BLaER1 treated with 17β-estradiol and CSF1 and Interleukin-3, amounts not matched to agents 10 nM and 100 nM (cell line): ENCODE measurements around the gene TEX55.
A peak's percentile ranks its signal among the peaks of the same experiment; 100 is the strongest.

Experiments used
- H3K27ac ChIP-seq, 11 experiments: shearing (Covaris generic); formaldehyde crosslinking; 2 replicates each; pipeline ENCODE4 v1.8.1; 2022
- H3K27me3 ChIP-seq, 11 experiments: shearing (Covaris generic); formaldehyde crosslinking; 2 replicates each; pipeline ENCODE4 v1.8.1; 2022
- H3K36me3 ChIP-seq, 11 experiments: shearing (Covaris generic); formaldehyde crosslinking; 2 replicates each; pipeline ENCODE4 v1.8.1; 2022
- H3K4me1 ChIP-seq, 10 experiments: shearing (Covaris generic); formaldehyde crosslinking; 2 replicates each; pipeline ENCODE4 v1.8.1; 2022
- H3K4me2 ChIP-seq, 11 experiments: shearing (Covaris generic); formaldehyde crosslinking; 2 replicates each; pipeline ENCODE4 v1.8.1; 2022
- H3K4me3 ChIP-seq, 10 experiments: shearing (Covaris generic); formaldehyde crosslinking; 2 replicates each; pipeline ENCODE4 v1.8.1; 2022
- H3K9ac ChIP-seq, 11 experiments: shearing (Covaris generic); formaldehyde crosslinking; 2 replicates each; pipeline ENCODE4 v1.8.1; 2022
- H3K9me3 ChIP-seq, 11 experiments: shearing (Covaris generic); formaldehyde crosslinking; replicated peaks in 1 of 11; 2 replicates each; pipeline ENCODE4 v1.8.1; 2022
- H4K20me1 ChIP-seq, 11 experiments: shearing (Covaris generic); formaldehyde crosslinking; 2 replicates each; pipeline ENCODE4 v1.8.1; 2022
- Cebpa-rat ChIP-seq, 11 experiments: shearing (Covaris generic); IDR thresholded peaks; 2 replicates each; pipeline ENCODE4 v1.8.1; 2022

TEX55 gene

DNA sequence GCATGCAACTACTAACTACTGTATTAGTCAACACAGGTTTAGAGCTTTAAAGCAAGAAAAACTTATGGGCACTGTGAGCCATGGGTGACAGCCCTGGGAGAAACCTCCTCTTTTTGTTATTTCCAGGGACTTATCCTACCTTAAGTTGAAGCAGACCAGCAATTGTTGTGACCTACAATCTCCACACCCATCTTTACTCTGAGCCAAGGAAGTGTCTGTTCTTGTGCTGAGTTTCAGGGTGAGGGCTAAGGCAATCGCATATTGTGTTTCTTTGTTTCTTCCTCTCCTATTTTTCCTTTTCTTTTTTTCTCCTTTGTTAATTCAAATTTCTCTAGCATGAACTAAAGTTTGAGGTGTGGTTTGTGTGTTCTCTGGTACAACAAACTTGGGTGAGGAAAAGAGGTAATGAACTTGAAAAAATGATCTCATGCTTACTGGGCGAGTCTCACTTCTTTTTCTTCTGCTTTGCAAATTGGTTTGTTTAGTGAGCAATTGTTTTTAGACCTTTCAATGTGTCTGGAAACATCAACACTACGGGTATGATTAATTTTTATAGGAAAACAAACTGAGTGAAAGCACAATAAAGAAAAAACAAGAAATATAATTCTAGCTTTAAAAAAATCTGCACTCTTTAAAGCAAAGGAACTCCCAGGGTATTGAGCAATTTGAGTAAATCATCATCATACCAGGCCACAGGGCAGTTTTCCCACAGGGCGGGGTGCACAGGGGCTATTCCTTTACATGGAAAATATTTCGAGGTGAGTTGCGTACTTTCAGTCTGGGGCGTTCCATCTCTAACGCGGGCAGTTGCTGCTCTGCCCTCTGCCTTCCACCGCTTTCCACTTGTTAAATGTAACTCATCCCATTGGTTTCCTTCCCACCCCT is 30.1 kb downstream of the TEX55 start:
- H3K4me2 ChIP-seq: 0 out of 22 replicates have a peak overlapping the region, but pooled peaks of 1 of the 11 experiments have one; percentile 16

GRCh38 chr3:119176778-119177177 is 30.8 kb downstream of the TEX55 start:
- Histone ChIP-seq H3K9me3 (no peaks in the 10 kb centered on the region), H3K27ac (no peak overlapping the region)

More for the DNA sequence above, 30.1 kb downstream of the TEX55 start:
- Histone ChIP-seq H4K20me1 (no peaks in the 10 kb centered on the region), H3K36me3 (no peaks in the 10 kb centered on the region), H3K9ac (no peak overlapping the region), H3K4me1 (peaks cover 0 to 12% (median 0%) of the 10 kb centered on the region in 10 experiments; a peak in 2 of 20 replicates), H3K4me3 (no peak overlapping the region), H3K9me3 (no peaks in the 10 kb centered on the region), H3K27ac (no peak overlapping the region), H3K27me3 (no peaks in the 10 kb centered on the region)
- TF ChIP-seq Cebpa-rat (IDR thresholded peaks at IDR 0.05): no peak

DNA sequence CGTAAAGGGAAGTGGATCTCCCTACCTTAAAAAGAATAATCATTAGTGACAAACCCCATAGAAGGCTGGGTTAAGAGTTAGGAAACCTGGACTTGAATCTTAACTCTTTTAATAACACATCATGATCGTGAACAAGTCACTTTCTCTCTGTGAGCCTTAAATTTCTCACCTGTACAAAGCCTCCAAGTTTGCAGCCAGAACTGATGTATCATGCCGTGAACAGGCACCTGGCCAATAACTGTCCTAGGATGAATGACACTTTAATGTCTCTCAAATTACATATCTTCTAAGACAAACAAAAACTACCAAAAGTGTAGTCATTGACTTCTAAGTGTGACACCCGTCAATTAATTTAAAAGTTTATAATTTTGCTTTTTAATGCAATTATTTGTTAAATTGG is 31.4 kb downstream of the TEX55 start:
- no peaks in the 10 kb centered on the region for H3K27me3 ChIP-seq
- H3K4me3 ChIP-seq: no peak overlapping the region
- no peaks in the 10 kb centered on the region for H4K20me1 ChIP-seq
- no peaks in the 10 kb centered on the region for H3K9me3 ChIP-seq
- H3K27ac ChIP-seq: no peak overlapping the region
- peaks cover 0 to 12% (median 0%) of the 10 kb centered on the region in 10 experiments; a peak in 2 of 20 replicates for H3K4me1 ChIP-seq
- H3K9ac ChIP-seq: no peak overlapping the region
- no peak for TF ChIP-seq Cebpa-rat (IDR thresholded peaks at IDR 0.05)
- H3K36me3 ChIP-seq: no peaks in the 10 kb centered on the region
- H3K4me2 ChIP-seq: no peak overlapping the region

More at GRCh38 chr3:119176778-119177177, 30.8 kb downstream of the TEX55 start:
- no peaks in the 10 kb centered on the region for H3K27me3 ChIP-seq
- no peaks in the 10 kb centered on the region for H3K36me3 ChIP-seq
- H4K20me1 ChIP-seq: no peaks in the 10 kb centered on the region
- peaks cover 0 to 12% (median 0%) of the 10 kb centered on the region in 10 experiments; a peak in 2 of 20 replicates for H3K4me1 ChIP-seq
- no peak for TF ChIP-seq Cebpa-rat (IDR thresholded peaks at IDR 0.05)
- H3K4me2 ChIP-seq: 0 out of 22 replicates have a peak overlapping the region, but pooled peaks of 1 of the 11 experiments have one; percentile 16
- no peak overlapping the region for H3K9ac ChIP-seq
- H3K4me3 ChIP-seq: no peak overlapping the region

- Histone ChIP-seq H3K27me3 (no peaks in the 10 kb centered on the region), H4K20me1 (no peaks in the 10 kb centered on the region), H3K4me1 (peaks cover 0 to 2% (median 0%) of the 10 kb centered on the region in 10 experiments; a peak in 1 of 20 replicates), H3K9ac (no peak overlapping the region), H3K4me2 (no peak overlapping the region), H3K4me3 (no peak overlapping the region), H3K36me3 (no peaks in the 10 kb centered on the region), H3K27ac (no peak overlapping the region), H3K9me3 (no peaks in the 10 kb centered on the region)
- TF ChIP-seq Cebpa-rat (IDR thresholded peaks at IDR 0.05): no peak
These were observed 35.8 kb downstream of the TEX55 start for GRCh38 chr3:119181765-119182164.

DNA sequence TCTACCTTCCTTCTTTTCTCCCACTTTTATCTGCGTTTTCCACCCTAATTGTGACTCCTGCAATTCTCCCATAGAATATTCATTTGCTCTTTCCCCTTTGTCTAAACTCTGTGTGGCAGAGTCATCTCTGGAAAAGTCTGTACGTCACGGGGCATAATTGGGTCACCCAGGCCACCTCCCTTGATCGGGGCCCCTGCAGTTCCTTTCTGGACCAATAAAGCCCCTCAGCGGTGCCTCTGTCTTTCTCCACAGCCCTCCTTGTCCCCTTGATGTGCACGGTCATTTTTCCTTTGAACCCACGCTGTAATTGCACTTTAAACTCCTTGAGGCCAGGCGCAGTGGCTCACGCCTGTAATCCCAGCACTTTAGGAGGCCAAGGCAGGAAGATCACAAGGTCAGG is 38.1 kb downstream of the TEX55 start:
- no peaks in the 10 kb centered on the region for H3K36me3 ChIP-seq
- H3K27me3 ChIP-seq: no peaks in the 10 kb centered on the region
- no peak overlapping the region for H3K4me3 ChIP-seq
- H3K9ac ChIP-seq: no peak overlapping the region
- H3K27ac ChIP-seq: no peak overlapping the region
- no peaks in the 10 kb centered on the region for H3K4me1 ChIP-seq
- no peak for TF ChIP-seq Cebpa-rat (IDR thresholded peaks at IDR 0.05)
- no peak overlapping the region for H3K4me2 ChIP-seq
- no peaks in the 10 kb centered on the region for H3K9me3 ChIP-seq
- H4K20me1 ChIP-seq: no peaks in the 10 kb centered on the region

GRCh38 chr3:119184796-119185570 is 39.0 kb downstream of the TEX55 start:
- Histone ChIP-seq H3K36me3 (no peaks in the 10 kb centered on the region), H3K27ac (no peak overlapping the region), H3K27me3 (no peaks in the 10 kb centered on the region), H3K4me2 (no peak overlapping the region), H3K4me1 (no peaks in the 10 kb centered on the region), H4K20me1 (no peaks in the 10 kb centered on the region), H3K9ac (no peak overlapping the region), H3K9me3 (no peaks in the 10 kb centered on the region), H3K4me3 (no peak overlapping the region)
- TF ChIP-seq Cebpa-rat (IDR thresholded peaks at IDR 0.05): no peak

DNA sequence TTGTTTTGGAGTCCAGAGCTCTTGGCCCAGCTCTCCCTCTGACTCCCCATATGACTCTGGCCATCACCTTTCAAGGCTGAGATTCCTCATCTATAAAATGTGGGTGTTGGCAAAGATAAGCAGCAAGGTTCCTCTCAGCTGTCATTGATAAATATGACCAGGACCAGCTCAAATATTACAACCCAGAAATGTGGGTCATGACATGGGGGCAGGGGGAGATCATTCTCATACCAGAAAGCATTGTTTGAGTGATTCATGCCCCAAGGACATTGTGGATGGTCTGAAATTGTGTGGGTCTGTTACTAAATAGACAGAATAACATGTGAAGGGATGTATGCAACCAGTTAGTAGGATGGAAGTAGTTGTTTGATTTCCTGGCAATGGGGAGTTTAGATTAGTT is 41.3 kb downstream of the TEX55 start:
- H3K27ac ChIP-seq: no peak overlapping the region
- H3K4me1 ChIP-seq: no peaks in the 10 kb centered on the region
- H3K9me3 ChIP-seq: no peaks in the 10 kb centered on the region
- no peak overlapping the region for H3K4me2 ChIP-seq
- H3K36me3 ChIP-seq: no peaks in the 10 kb centered on the region
- H4K20me1 ChIP-seq: no peaks in the 10 kb centered on the region
- H3K4me3 ChIP-seq: no peak overlapping the region
- no peak for TF ChIP-seq Cebpa-rat (IDR thresholded peaks at IDR 0.05)
- no peak overlapping the region for H3K9ac ChIP-seq
- H3K27me3 ChIP-seq: no peaks in the 10 kb centered on the region

DNA sequence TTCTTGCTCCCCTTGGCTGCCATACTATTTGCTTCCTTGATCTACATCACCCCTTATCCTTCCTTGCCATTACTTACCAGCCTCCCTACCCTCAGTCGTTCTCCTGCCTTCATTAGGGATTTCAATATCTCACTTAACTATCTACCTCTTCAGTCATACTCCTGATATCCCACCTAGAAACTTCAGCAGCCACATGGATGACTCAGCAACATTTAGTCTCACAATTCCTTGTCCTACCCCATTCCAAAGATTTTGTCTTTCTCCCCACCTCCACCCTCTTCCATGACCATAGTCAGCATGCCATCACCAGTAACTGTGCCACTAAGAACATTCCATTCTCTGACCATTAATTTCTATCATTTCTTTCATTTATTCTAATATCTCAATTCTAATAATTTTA is 45.8 kb downstream of the TEX55 start:
- no peak overlapping the region for H3K27ac ChIP-seq
- H3K4me1 ChIP-seq: no peaks in the 10 kb centered on the region
- H3K27me3 ChIP-seq: no peaks in the 10 kb centered on the region

More for the DNA sequence above, 45.8 kb downstream of the TEX55 start:
- TF ChIP-seq Cebpa-rat (IDR thresholded peaks at IDR 0.05): no peak
- Histone ChIP-seq H3K4me3 (no peak overlapping the region), H3K36me3 (no peaks in the 10 kb centered on the region), H3K9ac (no peak overlapping the region), H3K4me2 (no peak overlapping the region), H3K9me3 (no peaks in the 10 kb centered on the region), H4K20me1 (no peaks in the 10 kb centered on the region)
